Measurements from ENCODE around the gene FLNB. TPM values are rescaled to one million over a fixed set of nuclear protein-coding genes. Genes with fewer than 3 reads are reported as not detected.

FLNB gene
- total RNA-seq, 2 experiments from 2014 or later = 26.3 to 28.4 TPM

DNA sequence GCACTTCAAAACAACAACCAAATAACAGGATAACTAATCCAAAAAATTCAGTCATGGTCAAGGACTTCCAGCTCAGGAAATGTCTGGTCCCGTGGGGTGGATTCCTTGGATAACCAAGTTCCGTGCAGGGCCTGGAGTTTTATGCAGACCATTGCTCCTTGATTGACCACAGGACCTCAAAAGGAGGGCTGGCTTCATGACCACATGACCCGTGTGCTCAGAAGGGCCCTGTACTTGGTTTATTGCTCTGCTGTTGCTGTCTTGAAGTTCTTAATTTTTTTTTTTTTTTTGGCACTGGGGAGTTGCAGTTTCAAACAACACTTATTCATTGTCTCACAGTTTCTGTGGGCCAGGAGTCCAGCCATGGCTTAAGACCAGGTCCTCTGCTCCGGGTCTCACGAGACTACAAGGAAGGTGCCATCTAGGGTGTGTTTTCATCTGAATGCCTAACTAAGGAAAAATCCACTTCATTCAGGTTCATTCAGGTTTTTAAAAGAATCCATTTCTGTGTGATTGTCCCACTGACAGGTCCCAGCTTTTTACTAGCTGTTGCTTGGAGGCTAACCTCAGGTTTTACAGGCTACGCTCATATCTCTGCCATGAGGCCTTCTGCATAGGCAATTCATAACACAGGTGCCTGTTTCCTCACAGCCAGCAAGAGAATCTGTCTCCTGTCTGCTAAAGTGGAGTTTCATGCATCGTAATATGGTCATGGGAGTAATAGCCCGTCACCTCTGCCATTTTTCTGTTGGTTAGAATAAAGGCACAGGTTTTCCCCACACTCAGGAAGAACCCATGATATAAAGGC lies 65.3 kb downstream of the FLNB start:
- H3K36me3 Mint-ChIP-seq (ENCODE audit: low read depth) = peaks cover 3% of the 10 kb centered on the region
- peaks cover 37% of the 10 kb centered on the region for H3K4me1 Mint-ChIP-seq (ENCODE audit: low read depth)
- intact Hi-C loops (cut with micrococcal nuclease) = no loop called here
- H3K9me3 Mint-ChIP-seq = peaks cover 2% of the 10 kb centered on the region
- H3K4me3 Mint-ChIP-seq = no peak overlapping the region
- POLR2A ChIA-PET = interaction anchor here (0.5 to 1.9 kb wide), 2 partner anchors 12 to 200 kb away, joined by 3 to 4 read pairs; no protein-coding TSS in a partner anchor
- TF ChIP-seq, protein P1, sequence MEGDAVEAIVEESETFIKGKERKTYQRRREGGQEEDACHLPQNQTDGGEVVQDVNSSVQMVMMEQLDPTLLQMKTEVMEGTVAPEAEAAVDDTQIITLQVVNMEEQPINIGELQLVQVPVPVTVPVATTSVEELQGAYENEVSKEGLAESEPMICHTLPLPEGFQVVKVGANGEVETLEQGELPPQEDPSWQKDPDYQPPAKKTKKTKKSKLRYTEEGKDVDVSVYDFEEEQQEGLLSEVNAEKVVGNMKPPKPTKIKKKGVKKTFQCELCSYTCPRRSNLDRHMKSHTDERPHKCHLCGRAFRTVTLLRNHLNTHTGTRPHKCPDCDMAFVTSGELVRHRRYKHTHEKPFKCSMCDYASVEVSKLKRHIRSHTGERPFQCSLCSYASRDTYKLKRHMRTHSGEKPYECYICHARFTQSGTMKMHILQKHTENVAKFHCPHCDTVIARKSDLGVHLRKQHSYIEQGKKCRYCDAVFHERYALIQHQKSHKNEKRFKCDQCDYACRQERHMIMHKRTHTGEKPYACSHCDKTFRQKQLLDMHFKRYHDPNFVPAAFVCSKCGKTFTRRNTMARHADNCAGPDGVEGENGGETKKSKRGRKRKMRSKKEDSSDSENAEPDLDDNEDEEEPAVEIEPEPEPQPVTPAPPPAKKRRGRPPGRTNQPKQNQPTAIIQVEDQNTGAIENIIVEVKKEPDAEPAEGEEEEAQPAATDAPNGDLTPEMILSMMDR (IDR thresholded peaks at IDR 0.05) = no peak
- no peak overlapping the region for H3K27ac Mint-ChIP-seq
- DNase-seq (no peak), ATAC-seq (no peak)
- H3K27me3 Mint-ChIP-seq = no peaks in the 10 kb centered on the region
- CTCF ChIA-PET = interaction anchor here (0.9 to 1.6 kb wide), 3 partner anchors 15 to 93 kb away, joined by 3 to 5 read pairs (median 4); no protein-coding TSS in a partner anchor

GRCh38 chr3:58074116-58074715 lies 66.0 kb downstream of the FLNB start:
- CTCF ChIA-PET = interaction anchor here (0.9 to 1.6 kb wide), 3 partner anchors 16 to 93 kb away, joined by 3 to 5 read pairs (median 4); no protein-coding TSS in a partner anchor
- peaks cover 40% of the 10 kb centered on the region for H3K4me1 Mint-ChIP-seq (ENCODE audit: low read depth)

DNA sequence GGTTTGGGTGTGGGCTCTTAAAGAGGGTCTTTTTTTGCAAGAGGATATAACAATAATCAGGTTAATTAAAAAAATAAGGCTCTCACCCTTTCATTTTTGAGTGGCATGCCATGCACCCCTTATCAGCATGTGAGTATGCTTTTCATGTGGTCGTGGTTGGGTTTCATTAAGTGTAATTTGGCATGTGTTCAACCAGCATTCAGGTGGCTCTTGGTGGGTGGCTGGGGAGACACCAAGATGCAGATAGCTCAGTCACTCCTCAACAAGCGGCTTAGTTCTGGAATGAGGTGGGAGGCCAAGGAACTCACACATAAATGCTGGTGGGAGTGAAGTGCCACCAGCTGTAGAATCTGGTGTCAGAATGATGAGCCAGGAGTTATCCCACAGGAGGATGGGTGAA lies 66.8 kb downstream of the FLNB start:
- POLR2A ChIA-PET = interaction anchor here (1.9 kb wide), 1 partner anchor 13 kb away, joined by 4 read pairs; no protein-coding TSS in a partner anchor
- Mint-ChIP-seq H3K4me3 (no peak overlapping the region), H3K4me1 (ENCODE audit: low read depth) (peaks cover 42% of the 10 kb centered on the region), H3K36me3 (ENCODE audit: low read depth) (peaks cover 12% of the 10 kb centered on the region), H3K27ac (no peak overlapping the region), H3K27me3 (no peaks in the 10 kb centered on the region), H3K9me3 (peaks cover 2% of the 10 kb centered on the region)
- CTCF ChIA-PET = interaction anchor here (1.5 to 1.6 kb wide), 2 partner anchors 63 to 66 kb away, joined by 3 to 4 read pairs; no protein-coding TSS in a partner anchor
- DNase-seq (peak; percentile 62), ATAC-seq (peak; percentile 57)
- intact Hi-C loops (cut with micrococcal nuclease) = no loop called here
- TF ChIP-seq, protein P1 (IDR thresholded peaks at IDR 0.05) = no peak

More at GRCh38 chr3:58074116-58074715, 66.0 kb downstream of the FLNB start:
- ATAC-seq (no peak), DNase-seq (no peak)
- intact Hi-C loops (cut with micrococcal nuclease) = no loop called here
- Mint-ChIP-seq H3K9me3 (peaks cover 2% of the 10 kb centered on the region), H3K27me3 (no peaks in the 10 kb centered on the region), H3K4me3 (no peak overlapping the region), H3K36me3 (ENCODE audit: low read depth) (peaks cover 5% of the 10 kb centered on the region), H3K27ac (no peak overlapping the region)
- TF ChIP-seq, protein P1 (IDR thresholded peaks at IDR 0.05) = no peak
- POLR2A ChIA-PET = interaction anchor here (1.9 kb wide), 1 partner anchor 12 kb away, joined by 4 read pairs; no protein-coding TSS in a partner anchor

DNA sequence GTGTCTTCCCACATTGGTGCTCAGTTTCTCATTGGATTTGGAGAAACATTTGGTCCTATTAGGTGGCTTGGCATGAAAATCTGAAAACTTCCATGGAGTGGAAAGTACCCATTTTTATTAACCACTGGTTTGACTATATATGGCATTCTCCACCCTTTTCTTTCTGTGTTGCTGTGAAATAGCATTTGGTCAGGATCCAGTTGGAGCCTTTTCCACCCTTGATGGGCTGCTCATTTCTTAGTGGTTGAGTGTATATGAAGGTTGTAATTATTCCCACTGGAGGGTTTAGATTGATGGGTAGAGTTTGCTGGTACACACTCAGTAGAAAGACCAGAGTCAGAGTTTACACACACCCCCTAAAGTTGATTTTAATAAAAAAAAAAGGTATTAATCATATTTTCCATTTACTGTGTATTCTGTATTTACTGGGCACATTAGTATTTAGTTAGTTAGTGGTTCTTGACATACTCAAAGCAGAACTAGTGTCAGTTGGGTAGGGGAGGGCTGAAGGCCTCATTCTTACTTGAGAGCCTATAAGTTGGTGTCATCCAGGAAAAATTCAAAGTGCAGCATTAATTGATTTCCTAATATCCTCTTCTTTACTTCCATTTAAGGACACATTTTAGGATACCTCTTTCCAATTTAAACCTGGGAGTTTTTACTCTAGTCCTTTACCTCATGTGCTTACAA lies 69.5 kb downstream of the FLNB start:
- ATAC-seq (peak; percentile 35), DNase-seq (no peak)
- H3K36me3 Mint-ChIP-seq (ENCODE audit: low read depth) = peaks cover 19% of the 10 kb centered on the region
- H3K4me1 Mint-ChIP-seq (ENCODE audit: low read depth) = peaks cover 58% of the 10 kb centered on the region
- TF ChIP-seq, protein P1 (IDR thresholded peaks at IDR 0.05) = no peak
- ChIA-PET CTCF (interaction anchor here (1.0 kb wide), 1 partner anchor 96 kb away, joined by 3 read pairs; no protein-coding TSS in a partner anchor), POLR2A (interaction anchor here (0.9 kb wide), 1 partner anchor 35 kb away, joined by 3 read pairs; no protein-coding TSS in a partner anchor)
- intact Hi-C loops (cut with micrococcal nuclease) = no loop called here
- no peaks in the 10 kb centered on the region for H3K27me3 Mint-ChIP-seq
- H3K4me3 Mint-ChIP-seq = no peak overlapping the region
- H3K27ac Mint-ChIP-seq = peak overlapping the region; percentile 36
- peaks cover 2% of the 10 kb centered on the region for H3K9me3 Mint-ChIP-seq
